OCI-LY7 (cell line): ENCODE results near the gene ANO2. TPM values are rescaled to one million over a fixed set of nuclear protein-coding genes. Genes with fewer than 3 reads are reported as not detected.

Experiments used
- BruUV-seq: library from RNA; stranded (reverse); fragments of 400-500 nt; replicated peaks from 2 replicates; lab custom pipeline; 2021; lab: Mats Ljungman, UMichigan
- CTCF ChIA-PET: fragments of 300-600 bp; sonication (Branson Sonifier 250); formaldehyde crosslinking; loops from one replicate; lab custom pipeline; 2022; ENCODE audit warnings: antibody characterized with exemption; ENCODE audit not compliant: unreplicated experiment; lab: Charles Lee
- POLR2A ChIA-PET: fragments of 300-600 bp; sonication (Branson Sonifier 250); formaldehyde crosslinking; loops from one replicate; lab custom pipeline; 2022; ENCODE audit warnings: antibody characterized with exemption; lab: Charles Lee
- DNase-seq: peaks from one replicate; pipeline ENCODE4 v3.0.0-alpha.2; 2015; ENCODE audit warnings: low spot score
- H2AFZ ChIP-seq: fragments of 200-600 bp; sonication (generic), shearing (Covaris generic); 2 replicates; pipeline ENCODE4 v1.6.1; 2014; ENCODE audit warnings: mild to moderate bottlenecking, antibody characterized with exemption, low read length, moderate library complexity
- H3K27ac ChIP-seq: fragments of 200-600 bp; sonication (generic); 2 replicates; pipeline ENCODE4 v1.5.1; 2014; ENCODE audit warnings: mixed run types, low read depth, mild to moderate bottlenecking, moderate library complexity, low read length, inconsistent platforms; ENCODE audit not compliant: poor library complexity, severe bottlenecking
- H3K36me3 ChIP-seq: fragments of 200-600 bp; sonication (generic); 2 replicates; pipeline ENCODE4 v1.6.1; 2014; ENCODE audit warnings: mild to moderate bottlenecking, antibody characterized with exemption, low read length, moderate library complexity, mixed read lengths; ENCODE audit not compliant: insufficient read depth
- H3K4me1 ChIP-seq: fragments of 200-600 bp; sonication (generic); 2 replicates; pipeline ENCODE4 v1.5.1; 2014; ENCODE audit warnings: mild to moderate bottlenecking, low read length; ENCODE audit not compliant: insufficient read depth, poor library complexity, severe bottlenecking
- H3K4me2 ChIP-seq: fragments of 200-600 bp; sonication (generic); 2 replicates; pipeline ENCODE4 v1.6.1; 2014; ENCODE audit warnings: mild to moderate bottlenecking, low read length
- H3K4me3 ChIP-seq: fragments of 200-600 bp; sonication (generic); 2 replicates; pipeline ENCODE4 v1.5.1; 2014; ENCODE audit warnings: mild to moderate bottlenecking, low read depth, low read length; ENCODE audit not compliant: poor library complexity, severe bottlenecking
- H3K79me2 ChIP-seq: fragments of 200-600 bp; sonication (generic); 2 replicates; pipeline ENCODE4 v1.6.1; 2016; ENCODE audit warnings: low read depth, mild to moderate bottlenecking, low read length, moderate library complexity, mixed read lengths; ENCODE audit not compliant: insufficient read depth
- H3K9me2 ChIP-seq: fragments of 200-600 bp; sonication (generic); 2 replicates; pipeline ENCODE4 v1.6.1; 2016; ENCODE audit warnings: mild to moderate bottlenecking, low read length, mixed read lengths; ENCODE audit not compliant: insufficient read depth
- H3K9me3 ChIP-seq: fragments of 200-600 bp; sonication (generic); 2 replicates; pipeline ENCODE4 v1.6.1; 2014; ENCODE audit warnings: mild to moderate bottlenecking, mixed run types, low read length, mixed read lengths
- H4K20me1 ChIP-seq: fragments of 200-600 bp; sonication (generic); 2 replicates; pipeline ENCODE4 v1.6.1; 2014; ENCODE audit warnings: mild to moderate bottlenecking, antibody characterized with exemption, low read length, moderate library complexity, mixed read lengths; ENCODE audit not compliant: insufficient read depth
- CTCF ChIP-seq: fragments of 200-600 bp; sonication (generic); conservative IDR thresholded peaks from 2 replicates; pipeline ENCODE4 v1.5.1; 2014; ENCODE audit warnings: mild to moderate bottlenecking, antibody characterized with exemption, low read length, moderate library complexity, mixed read lengths
- EZH2phosphoT487 ChIP-seq: fragments of 200-600 bp; sonication (generic); IDR thresholded peaks from 2 replicates; pipeline ENCODE4 v1.6.1; 2018; ENCODE audit warnings: low read depth, borderline replicate concordance, mild to moderate bottlenecking, mixed run types, antibody characterized with exemption, low read length, moderate library complexity, mixed read lengths
- intact Hi-C: fragments of 100-400 bp; cut with micrococcal nuclease; formaldehyde crosslinking; loops from one replicate; pipeline ENCODE4 v1.10.0; 2022; ENCODE audit not compliant: unreplicated experiment
- total RNA-seq, 2 experiments: library from RNA; depleted of rRNA in 1 of 2; stranded (reverse); fragments of >200 nt in 1 of 2; shearing (Covaris generic) in 1 of 2; gene quantifications; 2 replicates each; pipeline ENCODE4 v1.2.3, GENCODE V29; 2014 to 2022

Gene ANO2
- total RNA-seq, 2 experiments from 2014 or later = not detected

- intact Hi-C loops = loop anchor here (5.0 kb wide), 1 partner anchor 74 kb away; no protein-coding TSS in a partner anchor
- no peaks in the 10 kb centered on the region for H4K20me1 ChIP-seq
- H3K9me3 ChIP-seq = no peaks in the 10 kb centered on the region
- no TSS peak for BruUV-seq
- no peaks in the 10 kb centered on the region for H3K79me2 ChIP-seq
- no peak overlapping the region for H3K27ac ChIP-seq
- DNase-seq = no peak
- no peak overlapping the region for H2AFZ ChIP-seq
- H3K4me3 ChIP-seq = no peak overlapping the region
- no peaks in the 10 kb centered on the region for H3K4me1 ChIP-seq
- no peaks in the 10 kb centered on the region for H3K36me3 ChIP-seq
- no peak overlapping the region for H3K4me2 ChIP-seq
- CTCF ChIA-PET = no interaction called here
- POLR2A ChIA-PET = no interaction called here
- no peak for TF ChIP-seq EZH2phosphoT487
- no peak for TF ChIP-seq CTCF
- no peaks in the 10 kb centered on the region for H3K9me2 ChIP-seq
These were observed 22.8 kb upstream of the ANO2 start for GRCh38 chr12:5967645-5968415.

DNA sequence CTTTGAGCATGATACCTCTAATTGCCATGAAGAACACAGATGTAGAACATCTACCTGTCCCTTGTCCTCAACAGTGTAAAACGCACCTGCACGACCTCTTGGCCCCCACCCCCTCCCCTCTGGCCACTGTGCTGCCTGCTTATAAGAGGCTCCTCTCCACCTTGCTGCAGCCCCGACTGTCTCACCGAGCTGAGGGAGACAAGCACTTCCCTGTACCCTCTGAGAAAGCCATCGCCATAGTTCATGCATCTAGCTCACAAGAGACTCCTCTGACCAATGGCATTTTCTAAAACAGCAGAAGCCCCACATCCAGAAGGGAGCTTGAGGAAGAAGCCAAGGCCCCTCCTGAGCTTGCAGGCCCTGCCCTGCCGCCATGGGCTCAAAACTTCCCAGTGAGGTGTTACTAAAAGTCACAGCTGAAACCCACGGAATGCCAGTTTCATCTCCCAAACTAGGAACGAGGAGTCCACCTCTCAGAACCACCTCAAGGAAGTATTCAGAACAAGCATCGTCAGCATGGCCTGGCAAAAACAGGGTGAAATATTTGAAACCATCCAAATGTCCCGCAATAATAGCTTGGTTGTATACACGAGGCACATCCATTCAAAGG is 21.5 kb upstream of the ANO2 start:
- Histone ChIP-seq H3K36me3 (no peaks in the 10 kb centered on the region), H3K9me3 (no peaks in the 10 kb centered on the region), H3K4me3 (no peak overlapping the region), H3K79me2 (no peaks in the 10 kb centered on the region), H3K9me2 (no peaks in the 10 kb centered on the region), H3K4me1 (no peaks in the 10 kb centered on the region), H2AFZ (peak overlapping the region; percentile 53; the same call in 1 of the 2 replicates), H3K4me2 (no peak overlapping the region), H3K27ac (no peak overlapping the region), H4K20me1 (no peaks in the 10 kb centered on the region)
- no peak for TF ChIP-seq CTCF
- no peak for TF ChIP-seq EZH2phosphoT487
- intact Hi-C loops = loop anchor here (1.0 to 5.0 kb wide), 2 partner anchors 22 to 76 kb away; no protein-coding TSS in a partner anchor
- ChIA-PET CTCF (no interaction called here), POLR2A (no interaction called here)
- BruUV-seq = no TSS peak
- no peak for DNase-seq

GRCh38 chr12:5965950-5966383 is 20.9 kb upstream of the ANO2 start:
- H2AFZ ChIP-seq = peak overlapping the region; percentile 53; the same call in 1 of the 2 replicates
- intact Hi-C loops = loop anchor here (1.0 to 5.0 kb wide), 2 partner anchors 22 to 76 kb away; no protein-coding TSS in a partner anchor
- ChIA-PET CTCF (no interaction called here), POLR2A (no interaction called here)
- no peaks in the 10 kb centered on the region for H3K9me2 ChIP-seq
- no peaks in the 10 kb centered on the region for H3K4me1 ChIP-seq
- no TSS peak for BruUV-seq
- no peaks in the 10 kb centered on the region for H3K36me3 ChIP-seq
- H3K79me2 ChIP-seq = no peaks in the 10 kb centered on the region
- H3K4me3 ChIP-seq = no peak overlapping the region
- no peaks in the 10 kb centered on the region for H4K20me1 ChIP-seq
- no peak overlapping the region for H3K27ac ChIP-seq
- H3K4me2 ChIP-seq = no peak overlapping the region
- no peaks in the 10 kb centered on the region for H3K9me3 ChIP-seq
- peak; percentile 88 for TF ChIP-seq CTCF
- TF ChIP-seq EZH2phosphoT487 = no peak
- DNase-seq = peak; percentile 57
